Loucy (cell line): Measurements from ENCODE around the gene SENP7.

Experiments
- H2AFZ ChIP-seq: fragments of 200-600 bp; sonication (generic); 2 replicates; pipeline ENCODE4 v1.6.0; 2016; ENCODE audit warnings: antibody characterized with exemption, mild to moderate bottlenecking, low read length, moderate library complexity
- H3F3A ChIP-seq: fragments of 200-600 bp; 2 replicates; pipeline ENCODE4 v1.6.0; 2016; ENCODE audit warnings: antibody characterized with exemption, low read depth, mild to moderate bottlenecking
- H3K27me3 ChIP-seq: fragments of 200-600 bp; sonication (generic); 2 replicates; pipeline ENCODE4 v1.6.1; 2014; ENCODE audit warnings: low read length, mild to moderate bottlenecking; ENCODE audit not compliant: insufficient read depth, poor library complexity, severe bottlenecking
- H3K36me3 ChIP-seq: fragments of 200-600 bp; sonication (generic); 2 replicates; pipeline ENCODE4 v1.6.1; 2016; ENCODE audit warnings: low read length; ENCODE audit not compliant: insufficient read depth
- H3K4me1 ChIP-seq: fragments of 200-600 bp; sonication (generic); 2 replicates; pipeline ENCODE4 v1.5.1; 2014; ENCODE audit warnings: low read length, mild to moderate bottlenecking; ENCODE audit not compliant: insufficient read depth, poor library complexity, severe bottlenecking
- H3K4me2 ChIP-seq: fragments of 200-600 bp; sonication (generic); 2 replicates; pipeline ENCODE4 v1.6.0; 2014; ENCODE audit warnings: antibody characterized with exemption, low read length, low read depth, mild to moderate bottlenecking; ENCODE audit not compliant: poor library complexity, severe bottlenecking
- H3K4me3 ChIP-seq: fragments of 200-600 bp; sonication (generic); 2 replicates; pipeline ENCODE4 v1.5.1; 2014; ENCODE audit warnings: low read length, mild to moderate bottlenecking, mixed read lengths; ENCODE audit not compliant: poor library complexity, severe bottlenecking
- H3K79me2 ChIP-seq: fragments of 200-600 bp; sonication (generic); 2 replicates; pipeline ENCODE4 v1.6.1; 2014; ENCODE audit warnings: low read length; ENCODE audit not compliant: insufficient read depth
- H3K9ac ChIP-seq: fragments of 200-600 bp; sonication (generic); 2 replicates; pipeline ENCODE4 v1.6.0; 2014; ENCODE audit warnings: mild to moderate bottlenecking, low read depth, low read length, moderate library complexity; ENCODE audit not compliant: poor library complexity, severe bottlenecking
- H3K9me2 ChIP-seq: fragments of 200-600 bp; sonication (generic); replicated peaks from 2 replicates; pipeline ENCODE4 v1.6.1; 2016; ENCODE audit warnings: low read depth, low read length, mixed read lengths
- H3K9me3 ChIP-seq: fragments of 200-600 bp; sonication (generic); 2 replicates; pipeline ENCODE4 v1.6.1; 2014; ENCODE audit warnings: mild to moderate bottlenecking, antibody characterized with exemption, low read length, low read depth; ENCODE audit not compliant: insufficient read depth
- H4K20me1 ChIP-seq: fragments of 200-600 bp; sonication (generic); 2 replicates; pipeline ENCODE4 v1.6.0; 2014; ENCODE audit warnings: antibody characterized with exemption, low read length, mild to moderate bottlenecking; ENCODE audit not compliant: insufficient read depth, poor library complexity, severe bottlenecking
- EZH2phosphoT487 ChIP-seq: fragments of 200-600 bp; IDR thresholded peaks from 2 replicates; pipeline ENCODE4 v1.6.1; 2018; ENCODE audit warnings: antibody characterized with exemption, mild to moderate bottlenecking, moderate library complexity, borderline replicate concordance
- TF ChIP-seq, protein P1 (sequence below): fragments of 200-600 bp; sonication (generic); conservative IDR thresholded peaks from 2 replicates; pipeline ENCODE4 v1.5.1; 2014; ENCODE audit warnings: mild to moderate bottlenecking, antibody characterized with exemption, low read length

SENP7 gene

DNA sequence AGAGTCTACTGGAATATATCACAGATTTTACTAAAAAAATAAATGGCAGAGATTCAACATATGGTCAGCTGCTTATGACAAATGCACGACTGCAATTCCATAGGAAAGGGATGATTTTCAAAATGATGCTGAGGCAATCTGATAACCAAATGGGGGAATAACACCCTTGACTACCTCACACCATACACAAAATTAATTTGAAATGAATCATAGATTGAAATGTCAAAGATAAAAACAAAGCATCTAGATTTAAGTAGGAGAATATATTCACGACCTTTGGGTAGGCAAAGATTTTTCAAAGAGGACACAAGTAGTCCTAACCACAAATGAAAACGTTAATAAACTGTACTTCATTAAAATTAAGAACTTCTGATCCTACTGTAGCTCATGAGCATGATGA, 11.2 kb downstream of the SENP7 start:
- Histone ChIP-seq H3K79me2 (peaks cover 94% of the 10 kb centered on the region), H3F3A (no peaks in the 10 kb centered on the region), H3K36me3 (peaks cover 19% of the 10 kb centered on the region; the same call in 1 of the 2 replicates), H3K9me2 (no peaks in the 10 kb centered on the region), H3K4me3 (no peak overlapping the region), H4K20me1 (peaks cover 26% of the 10 kb centered on the region), H3K9ac (no peak overlapping the region), H3K27me3 (no peaks in the 10 kb centered on the region), H2AFZ (no peak overlapping the region), H3K4me1 (peaks cover 28% of the 10 kb centered on the region), H3K9me3 (no peaks in the 10 kb centered on the region), H3K4me2 (peak overlapping the region; percentile 29)
- TF ChIP-seq, protein P1, sequence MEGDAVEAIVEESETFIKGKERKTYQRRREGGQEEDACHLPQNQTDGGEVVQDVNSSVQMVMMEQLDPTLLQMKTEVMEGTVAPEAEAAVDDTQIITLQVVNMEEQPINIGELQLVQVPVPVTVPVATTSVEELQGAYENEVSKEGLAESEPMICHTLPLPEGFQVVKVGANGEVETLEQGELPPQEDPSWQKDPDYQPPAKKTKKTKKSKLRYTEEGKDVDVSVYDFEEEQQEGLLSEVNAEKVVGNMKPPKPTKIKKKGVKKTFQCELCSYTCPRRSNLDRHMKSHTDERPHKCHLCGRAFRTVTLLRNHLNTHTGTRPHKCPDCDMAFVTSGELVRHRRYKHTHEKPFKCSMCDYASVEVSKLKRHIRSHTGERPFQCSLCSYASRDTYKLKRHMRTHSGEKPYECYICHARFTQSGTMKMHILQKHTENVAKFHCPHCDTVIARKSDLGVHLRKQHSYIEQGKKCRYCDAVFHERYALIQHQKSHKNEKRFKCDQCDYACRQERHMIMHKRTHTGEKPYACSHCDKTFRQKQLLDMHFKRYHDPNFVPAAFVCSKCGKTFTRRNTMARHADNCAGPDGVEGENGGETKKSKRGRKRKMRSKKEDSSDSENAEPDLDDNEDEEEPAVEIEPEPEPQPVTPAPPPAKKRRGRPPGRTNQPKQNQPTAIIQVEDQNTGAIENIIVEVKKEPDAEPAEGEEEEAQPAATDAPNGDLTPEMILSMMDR = no peak
- no peak for TF ChIP-seq EZH2phosphoT487

DNA sequence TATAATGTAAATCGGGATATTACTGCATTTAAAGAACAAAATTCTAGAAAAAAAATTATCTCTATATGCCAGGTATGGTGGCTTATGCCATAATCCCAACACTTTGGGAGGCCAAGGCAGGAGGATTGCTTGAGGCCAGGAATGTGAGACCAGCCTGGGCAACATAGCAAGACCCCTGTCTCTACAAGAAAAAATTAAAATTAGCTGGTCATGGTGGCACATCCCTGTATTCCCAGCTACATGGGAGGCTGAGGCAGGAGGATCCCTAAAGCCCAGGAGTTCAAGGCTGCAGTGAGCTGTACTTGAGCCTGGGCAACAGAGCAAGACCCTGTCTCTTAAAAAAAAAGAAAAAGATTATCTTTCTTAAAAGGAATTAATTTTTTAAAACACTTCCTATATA, 12.8 kb downstream of the SENP7 start:
- no peak overlapping the region for H2AFZ ChIP-seq
- no peaks in the 10 kb centered on the region for H3F3A ChIP-seq
- H3K4me1 ChIP-seq = peaks cover 16% of the 10 kb centered on the region
- H3K9ac ChIP-seq = no peak overlapping the region
- H3K4me3 ChIP-seq = no peak overlapping the region
- H3K9me3 ChIP-seq = no peaks in the 10 kb centered on the region
- peaks cover 23% of the 10 kb centered on the region; the same call in 1 of the 2 replicates for H3K36me3 ChIP-seq
- H3K9me2 ChIP-seq = no peaks in the 10 kb centered on the region
- H3K79me2 ChIP-seq = peaks cover 93% of the 10 kb centered on the region
- peaks cover 18% of the 10 kb centered on the region for H4K20me1 ChIP-seq
- TF ChIP-seq EZH2phosphoT487 = no peak
- TF ChIP-seq, protein P1 = no peak
- H3K4me2 ChIP-seq = no peak overlapping the region
- H3K27me3 ChIP-seq = no peaks in the 10 kb centered on the region

DNA sequence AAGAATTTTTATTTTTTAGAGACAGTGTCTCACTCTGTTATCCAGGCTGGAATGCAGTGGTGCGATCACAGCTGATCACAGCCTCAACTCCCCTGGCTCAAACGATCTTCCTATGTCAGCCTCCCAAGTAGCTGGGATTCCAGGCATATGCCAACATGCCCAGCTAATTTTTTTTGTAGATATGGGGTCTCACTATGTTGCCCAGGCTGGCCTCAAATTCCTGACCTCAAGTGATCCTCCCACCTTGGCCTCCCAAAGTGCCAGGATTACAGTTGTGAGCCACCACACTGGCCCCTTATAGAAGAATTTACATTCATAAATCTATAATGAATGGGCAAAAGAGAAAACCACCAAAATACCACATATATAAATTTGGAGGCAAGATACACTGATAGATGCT, 15.2 kb downstream of the SENP7 start:
- peaks cover 12% of the 10 kb centered on the region for H4K20me1 ChIP-seq
- peaks cover 85% of the 10 kb centered on the region for H3K79me2 ChIP-seq
- H3K4me2 ChIP-seq = no peak overlapping the region
- no peaks in the 10 kb centered on the region for H3F3A ChIP-seq
- no peaks in the 10 kb centered on the region for H3K9me3 ChIP-seq
- TF ChIP-seq EZH2phosphoT487 = no peak
- TF ChIP-seq, protein P1 = no peak
- H2AFZ ChIP-seq = no peak overlapping the region
- H3K36me3 ChIP-seq = peaks cover 28% of the 10 kb centered on the region; the same call in 1 of the 2 replicates
- peaks cover 8% of the 10 kb centered on the region for H3K4me1 ChIP-seq
- no peak overlapping the region for H3K9ac ChIP-seq
- no peaks in the 10 kb centered on the region for H3K9me2 ChIP-seq
- H3K27me3 ChIP-seq = no peaks in the 10 kb centered on the region
- H3K4me3 ChIP-seq = no peak overlapping the region
